ENCODE results near the gene SURF6.
"Not testable (repeated sequence)": the region's sequence is repeated elsewhere in the genome, so short reads cannot be mapped to it uniquely, and the experiment has no call there.

Gene SURF6

DNA sequence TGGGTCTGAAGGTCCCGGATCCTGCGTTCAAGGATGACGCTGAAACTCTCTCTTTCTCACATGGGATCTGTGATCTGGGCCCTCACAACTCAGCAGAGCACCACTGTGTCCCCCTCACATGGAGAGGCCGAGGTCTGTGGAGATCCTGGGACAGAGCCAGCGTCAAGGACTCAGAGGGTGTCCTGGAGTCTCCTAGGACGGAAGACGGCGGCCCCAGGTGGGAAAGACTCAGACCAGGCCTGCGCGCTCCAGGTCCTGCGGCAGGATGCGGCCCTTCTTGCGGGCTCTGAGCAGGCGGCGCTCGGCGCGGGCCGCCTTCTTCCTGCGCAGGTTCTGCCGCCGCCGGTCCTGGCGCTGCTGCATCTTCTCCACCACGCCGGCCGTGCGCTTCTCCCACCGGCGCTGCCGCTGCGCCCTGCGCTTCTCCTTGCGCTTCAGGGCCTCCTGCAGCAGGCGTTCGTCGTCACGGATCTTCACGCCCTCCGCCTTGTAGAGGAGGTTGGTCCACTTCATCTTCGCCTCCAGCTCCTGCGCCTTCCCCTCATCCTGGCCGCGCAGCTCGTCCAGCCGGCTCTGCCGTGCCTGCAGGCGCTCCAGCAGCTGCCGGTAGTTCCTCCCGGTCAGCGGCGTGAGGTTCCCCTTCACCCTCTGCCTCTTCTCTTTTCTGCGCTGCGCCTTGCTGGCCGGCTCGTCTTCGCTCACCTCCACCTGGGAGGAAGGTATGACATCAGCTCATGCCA lies 4.2 kb downstream of the SURF6 start:
- no peak for DNase-seq (ENCODE audit: low spot score)
- TF ChIP-seq, protein P1, sequence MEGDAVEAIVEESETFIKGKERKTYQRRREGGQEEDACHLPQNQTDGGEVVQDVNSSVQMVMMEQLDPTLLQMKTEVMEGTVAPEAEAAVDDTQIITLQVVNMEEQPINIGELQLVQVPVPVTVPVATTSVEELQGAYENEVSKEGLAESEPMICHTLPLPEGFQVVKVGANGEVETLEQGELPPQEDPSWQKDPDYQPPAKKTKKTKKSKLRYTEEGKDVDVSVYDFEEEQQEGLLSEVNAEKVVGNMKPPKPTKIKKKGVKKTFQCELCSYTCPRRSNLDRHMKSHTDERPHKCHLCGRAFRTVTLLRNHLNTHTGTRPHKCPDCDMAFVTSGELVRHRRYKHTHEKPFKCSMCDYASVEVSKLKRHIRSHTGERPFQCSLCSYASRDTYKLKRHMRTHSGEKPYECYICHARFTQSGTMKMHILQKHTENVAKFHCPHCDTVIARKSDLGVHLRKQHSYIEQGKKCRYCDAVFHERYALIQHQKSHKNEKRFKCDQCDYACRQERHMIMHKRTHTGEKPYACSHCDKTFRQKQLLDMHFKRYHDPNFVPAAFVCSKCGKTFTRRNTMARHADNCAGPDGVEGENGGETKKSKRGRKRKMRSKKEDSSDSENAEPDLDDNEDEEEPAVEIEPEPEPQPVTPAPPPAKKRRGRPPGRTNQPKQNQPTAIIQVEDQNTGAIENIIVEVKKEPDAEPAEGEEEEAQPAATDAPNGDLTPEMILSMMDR (IDR thresholded peaks at IDR 0.05; ENCODE audit: extremely low read depth, missing control alignments) = no peak

DNA sequence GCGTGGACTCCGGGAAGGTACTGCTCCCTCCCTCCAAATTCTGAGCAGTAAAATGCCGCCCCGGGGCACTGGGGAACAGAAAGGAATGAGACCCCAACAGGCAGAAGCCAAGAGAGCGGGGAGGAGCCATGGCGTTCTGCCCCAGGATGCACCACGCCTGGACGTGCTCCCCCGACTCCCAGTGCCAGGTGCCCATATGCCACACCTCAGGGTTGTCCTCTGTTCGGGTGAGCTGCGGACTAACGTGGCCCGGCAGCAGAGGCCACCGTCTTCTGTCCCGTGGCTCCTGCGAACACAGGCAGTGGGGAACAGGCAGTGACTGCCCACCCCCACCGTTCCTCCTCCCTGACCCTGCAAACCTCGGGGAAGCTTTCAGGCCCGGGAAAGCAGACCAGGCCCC lies 4.8 kb downstream of the SURF6 start:
- TF ChIP-seq, protein P1 (IDR thresholded peaks at IDR 0.05; ENCODE audit: extremely low read depth, missing control alignments) = no peak
- no peak for DNase-seq (ENCODE audit: low spot score)

DNA sequence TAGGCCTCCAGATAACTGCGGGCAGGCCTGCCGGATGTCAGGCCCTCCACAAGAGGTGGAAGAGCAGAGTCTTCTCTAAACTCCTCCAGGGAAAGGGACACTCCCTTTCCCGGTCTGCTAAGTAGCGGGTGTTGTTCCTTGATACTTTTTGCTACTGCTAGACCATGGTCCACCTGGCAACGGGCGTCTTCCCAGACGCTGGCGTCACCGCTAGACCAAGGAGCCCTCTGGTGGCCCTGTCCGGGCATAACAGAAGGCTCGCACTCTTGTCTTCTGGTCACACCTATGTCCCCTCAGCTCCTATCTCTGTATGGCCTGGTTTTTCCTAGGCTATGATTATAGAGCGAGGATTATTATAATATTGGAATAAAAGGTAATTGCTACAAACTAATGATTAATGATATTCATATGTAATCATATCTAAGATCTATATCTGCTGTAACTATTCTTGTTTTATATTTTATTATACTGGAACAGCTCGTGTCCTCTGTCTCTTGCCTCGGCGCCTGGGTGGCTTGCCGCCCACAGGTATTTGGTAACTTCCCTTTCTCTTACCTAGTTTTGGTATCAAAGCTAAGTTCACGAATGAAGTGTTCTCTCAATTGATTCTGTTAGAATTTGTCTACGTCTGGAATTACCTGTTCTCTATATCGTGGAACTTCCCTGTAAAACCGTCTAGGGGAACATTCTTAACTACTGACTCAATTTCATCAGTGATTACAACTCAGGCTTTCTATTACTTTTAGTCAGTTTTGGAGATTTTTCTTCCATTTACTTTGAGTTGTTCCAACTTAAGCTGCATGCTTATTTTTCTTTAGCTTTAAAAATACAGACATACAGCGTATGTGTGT lies 6.5 kb downstream of the SURF6 start:
- DNase-seq (ENCODE audit: low spot score) = not testable (repeated sequence)
- TF ChIP-seq, protein P1 (IDR thresholded peaks at IDR 0.05; ENCODE audit: extremely low read depth, missing control alignments) = peak; percentile 12

DNA sequence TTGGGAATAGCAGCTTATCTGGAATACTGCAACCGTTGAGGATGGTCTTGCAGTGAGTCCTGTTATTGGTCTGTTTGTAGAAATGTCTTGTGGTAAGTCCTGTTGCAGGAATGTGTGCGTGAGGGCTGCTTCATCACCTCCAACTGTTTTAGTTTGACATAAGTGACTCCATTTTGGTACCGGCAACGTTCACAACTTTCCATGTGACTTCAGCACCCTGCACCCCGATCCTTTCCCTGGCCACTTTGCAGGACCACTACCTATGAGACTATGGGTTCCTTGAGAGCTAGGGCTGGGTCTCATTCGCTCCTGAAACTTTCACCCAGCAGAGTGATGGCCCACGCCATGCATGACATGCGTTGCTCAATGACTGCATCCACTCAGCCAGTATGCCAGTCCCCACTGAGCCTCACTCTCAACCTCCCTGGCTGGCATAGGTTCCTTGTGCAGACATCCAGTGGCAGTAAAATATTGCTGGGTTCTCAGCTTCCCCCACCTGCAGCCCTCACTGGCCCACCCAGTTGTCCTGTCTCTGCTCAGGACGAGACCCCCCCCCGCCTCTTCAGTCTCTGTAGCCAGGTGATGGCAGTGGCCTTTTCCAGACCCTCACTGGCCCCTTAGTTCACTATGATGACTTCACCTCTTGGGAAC lies 8.0 kb downstream of the SURF6 start:
- no peak for DNase-seq (ENCODE audit: low spot score)
- TF ChIP-seq, protein P1 (IDR thresholded peaks at IDR 0.05; ENCODE audit: extremely low read depth, missing control alignments) = no peak

DNA sequence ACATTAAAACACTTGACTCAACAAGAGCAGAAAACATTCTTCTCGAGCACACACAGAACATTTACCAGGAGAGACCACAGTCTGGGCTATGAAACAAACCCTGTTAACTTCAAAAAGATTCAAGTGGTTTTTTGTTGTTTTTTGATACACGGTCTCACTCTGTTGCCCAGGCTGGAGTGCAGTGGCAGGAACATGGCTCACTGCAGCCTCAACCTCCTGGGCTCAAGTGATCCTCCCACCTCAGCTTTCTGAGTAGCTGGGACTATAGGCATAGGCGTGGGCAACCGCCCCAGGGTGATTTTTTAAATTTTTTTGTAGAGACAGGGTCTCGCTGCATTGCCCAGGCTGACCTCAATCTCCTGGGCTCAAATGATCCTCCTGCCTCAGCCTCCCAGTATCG lies 9.0 kb downstream of the SURF6 start:
- DNase-seq (ENCODE audit: low spot score) = not testable (repeated sequence)

DNA sequence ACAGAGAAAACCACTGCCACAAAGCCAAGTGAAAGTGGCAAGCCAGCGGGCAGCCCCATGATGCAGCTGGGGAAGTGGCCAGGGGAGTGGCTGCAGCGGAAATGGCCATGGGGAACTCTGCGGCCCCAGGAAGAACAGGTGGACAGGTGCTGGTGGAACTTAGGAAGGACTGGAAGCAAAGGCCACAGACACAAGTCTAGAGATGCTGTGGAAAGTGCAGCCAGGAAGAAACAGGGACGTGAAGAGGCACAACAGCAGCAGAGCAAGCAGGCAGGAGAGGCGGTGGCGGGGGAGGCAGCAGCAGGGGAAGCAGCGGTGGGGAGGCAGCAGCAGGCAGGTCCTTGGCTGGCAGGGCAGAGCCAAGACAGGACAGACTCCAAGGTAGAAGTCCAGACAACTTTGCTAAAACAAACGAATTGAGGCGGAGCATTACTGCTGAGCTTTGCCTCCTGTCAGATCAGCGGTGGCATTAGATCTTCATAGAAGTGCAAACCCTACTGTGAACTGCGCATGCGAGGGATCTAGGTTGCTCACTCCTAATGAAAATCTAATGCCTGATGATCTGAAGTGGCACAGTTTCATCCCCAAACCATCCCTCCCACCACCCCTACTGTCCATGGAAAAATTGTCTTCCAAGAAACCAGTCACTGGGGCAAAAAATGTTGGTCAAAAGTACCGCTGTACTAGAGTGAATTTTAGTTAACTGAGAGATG lies 11.8 kb downstream of the SURF6 start:
- TF ChIP-seq, protein P1 (IDR thresholded peaks at IDR 0.05; ENCODE audit: extremely low read depth, missing control alignments) = no peak

DNA sequence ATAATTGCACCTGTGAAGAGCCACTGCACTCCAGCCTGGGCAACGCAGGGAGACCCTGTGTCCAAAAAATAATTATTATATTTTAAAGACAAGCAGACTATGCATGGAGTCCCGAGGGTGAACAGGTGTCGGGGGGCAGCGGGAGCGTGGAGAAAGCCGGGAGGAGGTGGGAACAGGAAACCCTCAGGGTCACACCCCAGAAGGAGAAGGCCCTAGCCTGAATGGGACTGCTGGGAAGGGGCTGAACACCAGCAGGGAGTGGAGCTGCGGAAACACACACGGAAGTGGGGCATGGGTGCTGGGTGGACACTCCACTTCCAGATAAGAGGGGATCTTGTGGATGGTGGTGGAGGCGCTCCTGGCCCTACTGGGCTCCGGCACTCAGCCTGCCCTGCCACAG lies 12.8 kb downstream of the SURF6 start:
- TF ChIP-seq, protein P1 (IDR thresholded peaks at IDR 0.05; ENCODE audit: extremely low read depth, missing control alignments) = no peak

More for the DNA sequence above, 11.8 kb downstream of the SURF6 start:
- DNase-seq (ENCODE audit: low spot score) = no peak

More for the DNA sequence above, 12.8 kb downstream of the SURF6 start:
- DNase-seq (ENCODE audit: low spot score) = no peak
